Kidney tubule cell (primary cell): ENCODE data around the gene CEP76.
A peak's percentile ranks its signal among the peaks of the same experiment; 100 is the strongest.
"Not testable (repeated sequence)": the region's sequence is repeated elsewhere in the genome, so short reads cannot be mapped to it uniquely, and the experiment has no call there.

ENCODE experiments used
- DNase-seq: peaks from one replicate; pipeline ENCODE4 v3.0.0-alpha.2; 2018; ENCODE audit warnings: low spot score

CEP76 gene

GRCh38 chr18:12640881-12641200, 61.7 kb downstream of the CEP76 start:
- DNase-seq = no peak

GRCh38 chr18:12639990-12640880, 62.3 kb downstream of the CEP76 start:
- peak; percentile 73 for DNase-seq

- DNase-seq = peak; percentile 30
Observed at GRCh38 chr18:12638644-12639124, 63.8 kb downstream of the CEP76 start.

GRCh38 chr18:12637901-12638643, 64.5 kb downstream of the CEP76 start:
- peak; percentile 38 for DNase-seq

GRCh38 chr18:12637393-12637792, 65.1 kb downstream of the CEP76 start:
- no peak for DNase-seq

DNA sequence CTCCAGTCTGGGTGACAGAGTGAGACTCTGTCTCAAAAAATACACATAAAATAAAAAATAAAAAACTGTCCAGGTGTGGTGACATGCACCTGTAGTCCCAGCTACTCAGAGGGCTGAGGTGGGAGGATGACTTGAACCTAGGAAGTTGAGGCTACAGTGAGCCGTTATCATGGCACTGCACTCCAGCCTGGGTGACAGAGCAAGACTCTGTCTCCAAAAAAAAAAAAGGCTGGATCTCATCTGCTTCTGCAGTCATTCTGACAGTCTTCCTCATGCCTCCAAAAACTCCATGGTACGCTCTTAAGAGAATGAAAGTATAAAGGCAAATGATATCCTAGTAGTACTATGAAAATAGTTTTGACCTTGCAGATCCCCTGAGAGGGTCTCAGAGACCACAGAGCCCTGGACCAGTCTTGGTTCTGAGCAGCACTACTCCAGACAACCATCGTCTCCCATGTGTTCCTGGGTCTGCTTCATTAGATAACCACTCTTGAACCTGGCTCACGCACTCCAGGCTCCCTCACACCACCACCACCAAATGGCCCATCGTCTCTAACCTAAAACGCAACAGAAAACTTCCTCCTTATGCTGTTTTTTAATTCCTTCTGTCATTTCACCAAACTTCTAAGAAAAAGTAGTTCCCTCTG, 70.6 kb downstream of the CEP76 start:
- no peak for DNase-seq

GRCh38 chr18:12630136-12630535, 72.4 kb downstream of the CEP76 start:
- DNase-seq = peak; percentile 52

DNA sequence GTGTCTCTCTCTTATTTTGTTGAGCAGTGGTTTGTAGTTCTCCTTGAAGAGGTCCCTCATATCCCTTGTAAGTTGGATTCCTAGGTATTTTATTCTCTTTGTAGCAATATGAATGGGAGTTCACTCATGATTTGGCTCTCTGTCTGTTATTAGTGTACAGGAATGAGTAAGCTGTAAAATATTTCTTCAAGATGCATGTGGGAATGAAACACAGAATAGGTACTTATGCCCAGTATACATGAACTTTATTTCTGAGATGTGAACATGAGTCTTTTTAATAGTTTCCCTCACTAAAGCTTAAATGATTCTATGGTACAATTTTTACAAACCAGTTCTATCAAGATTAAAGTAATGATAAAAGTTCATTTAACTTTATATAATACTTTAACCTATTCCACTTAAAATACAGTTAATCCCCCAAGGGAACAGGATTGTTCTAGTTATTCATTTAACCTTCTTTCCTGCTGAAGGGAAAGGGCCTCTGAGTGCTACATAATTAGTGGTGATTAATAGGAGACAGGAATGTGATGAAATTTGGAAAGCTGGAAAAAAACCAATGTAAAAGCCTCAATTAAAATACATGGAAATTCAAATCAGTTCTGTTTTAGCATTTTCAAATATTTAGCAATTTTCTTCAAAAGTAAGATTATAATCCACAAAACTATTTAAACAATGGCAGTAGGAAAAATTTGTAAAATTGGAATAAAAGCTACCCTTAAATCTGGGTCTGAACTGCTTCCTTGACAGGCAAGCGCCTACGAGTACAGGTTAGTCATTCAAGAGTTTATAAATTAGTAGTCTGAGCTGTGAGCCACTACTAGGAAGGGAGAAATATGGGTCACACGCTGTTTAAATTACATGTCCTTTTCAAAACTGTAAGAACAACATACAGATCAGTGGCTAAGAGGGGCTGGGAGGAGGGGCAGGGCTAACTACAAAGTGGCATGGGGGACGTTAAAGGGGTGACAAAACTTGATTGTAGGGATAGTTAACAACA, 73.5 kb downstream of the CEP76 start:
- peak; percentile 84 for DNase-seq

GRCh38 chr18:12627199-12627598, 75.3 kb downstream of the CEP76 start:
- DNase-seq = not testable (repeated sequence)

GRCh38 chr18:12625241-12625640, 77.3 kb downstream of the CEP76 start:
- no peak for DNase-seq
